ENCODE results near the gene INPP5E.

The INPP5E gene

GRCh38 chr9:136391737-136392537 lies 47.7 kb downstream of the INPP5E start:
- no peak for DNase-seq

DNA sequence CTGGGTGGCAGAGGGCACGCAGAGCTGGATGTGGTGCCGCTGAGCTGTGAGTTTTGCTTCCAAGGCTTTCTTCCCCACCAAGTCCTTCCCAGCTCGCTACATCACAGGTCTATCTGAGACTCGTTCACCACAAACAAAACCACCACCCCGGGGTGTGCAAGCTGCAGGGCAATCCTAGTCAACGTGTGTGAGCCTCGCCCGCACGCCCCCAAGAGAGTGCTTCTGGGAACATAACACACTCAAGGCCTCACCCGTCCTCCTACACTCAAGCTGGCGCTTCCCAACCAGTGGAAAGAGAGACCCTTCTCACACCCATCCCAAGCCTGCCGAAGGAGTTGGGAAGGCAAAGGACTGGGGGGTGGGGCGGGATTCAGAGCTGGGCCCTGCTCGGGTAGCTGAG lies 50.2 kb downstream of the INPP5E start:
- DNase-seq = peak in 1 of 58 donors; percentile 34

GRCh38 chr9:136387217-136387616 lies 52.4 kb downstream of the INPP5E start:
- DNase-seq = no peak

GRCh38 chr9:136386018-136386417 lies 53.6 kb downstream of the INPP5E start:
- DNase-seq = no peak

- no peak for DNase-seq
These were observed 54.6 kb downstream of the INPP5E start for GRCh38 chr9:136385015-136385414.

DNA sequence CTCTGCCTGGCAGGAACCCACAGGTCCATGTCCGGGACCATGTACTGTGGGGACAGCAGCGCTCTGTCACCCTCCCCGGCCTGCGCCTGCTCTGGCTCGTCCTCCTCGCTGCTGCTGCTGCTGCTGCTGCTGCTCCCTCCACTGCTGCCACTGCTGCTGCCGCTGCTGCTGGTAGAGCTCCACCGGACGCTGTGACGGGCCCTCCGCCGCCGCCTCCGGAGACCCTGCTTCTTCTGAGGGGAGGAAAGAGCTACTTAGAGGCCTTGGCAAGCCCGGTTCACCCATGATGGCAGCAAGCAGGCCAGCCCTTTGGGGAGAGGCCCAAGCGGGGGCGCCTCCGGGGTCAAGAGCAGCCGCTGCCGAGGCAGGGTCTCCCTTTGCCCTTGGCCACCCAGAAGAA lies 56.2 kb downstream of the INPP5E start:
- no peak for DNase-seq

DNA sequence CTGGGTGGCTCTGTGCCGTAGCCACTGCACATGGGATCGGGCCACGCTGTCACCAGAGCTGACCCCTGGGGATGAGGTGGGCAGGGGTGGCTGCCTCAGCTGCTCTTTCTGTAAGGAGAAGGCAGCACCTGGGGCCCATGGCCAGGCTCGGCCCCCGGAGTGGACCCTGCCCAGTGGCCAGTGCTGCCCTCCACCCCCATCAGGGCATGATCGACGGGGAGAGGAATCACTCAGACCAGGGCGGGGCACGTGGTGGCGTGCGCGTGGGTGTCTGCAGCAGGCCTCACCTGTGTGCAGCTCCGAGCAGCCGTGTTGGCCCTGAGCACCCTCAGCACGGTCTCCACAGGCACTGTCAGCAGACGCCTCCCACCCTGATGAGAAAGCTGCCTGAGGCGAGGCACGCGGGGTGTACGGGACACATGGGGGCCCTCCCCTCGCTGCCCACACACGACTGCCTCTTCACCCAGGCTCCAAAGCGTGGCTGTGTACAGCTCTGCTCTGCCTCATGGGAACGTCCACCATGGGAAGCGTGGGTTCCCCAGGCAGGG lies 57.6 kb downstream of the INPP5E start:
- DNase-seq = peak in 1 of 58 donors; percentile 46

GRCh38 chr9:136381311-136381710 lies 58.3 kb downstream of the INPP5E start:
- peak in 12 of 58 donors; percentile 10 to 60 (median 34) for DNase-seq

GRCh38 chr9:136380381-136380780 lies 59.3 kb downstream of the INPP5E start:
- no peak for DNase-seq

GRCh38 chr9:136379891-136380290 lies 59.8 kb downstream of the INPP5E start:
- no peak for DNase-seq

DNA sequence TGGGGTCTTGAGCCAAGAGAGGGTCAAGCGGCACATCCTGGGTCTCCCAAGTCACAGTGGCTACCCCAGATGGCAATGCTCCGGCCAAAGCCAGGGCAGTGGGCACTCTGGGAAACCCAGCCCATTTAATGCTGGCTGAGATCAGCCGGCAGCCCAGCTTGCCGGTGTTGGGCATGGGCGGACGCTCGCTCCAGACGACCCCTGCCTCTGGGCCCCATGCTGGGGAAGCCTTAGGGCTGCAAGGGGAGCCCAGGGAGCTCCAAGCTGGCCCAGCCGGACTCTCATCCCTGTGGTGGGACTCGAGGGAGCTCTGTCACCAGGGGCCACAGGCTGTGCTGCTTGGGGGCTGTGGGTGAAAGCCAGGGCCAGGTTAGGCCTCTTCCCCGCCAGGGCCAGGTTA lies 60.2 kb downstream of the INPP5E start:
- DNase-seq = no peak

DNA sequence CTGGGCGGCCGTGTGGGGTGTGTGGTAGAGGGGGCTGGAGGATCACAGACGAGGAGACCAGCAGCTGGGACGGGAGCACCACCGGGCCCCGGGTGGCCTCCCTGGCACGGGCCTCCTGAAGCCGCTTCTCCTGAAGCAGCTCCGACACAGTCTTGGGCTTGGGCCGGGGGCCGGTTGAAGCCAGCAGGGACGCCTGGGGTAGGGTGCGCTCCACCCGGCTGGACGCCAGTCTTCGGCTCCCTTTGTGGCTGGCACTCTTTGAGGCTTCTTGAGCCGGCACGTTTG lies 60.7 kb downstream of the INPP5E start:
- no peak for DNase-seq

Measured in anterior cingulate cortex (tissue), 58 donors.